GM19328 (cell line): ENCODE measurements around the gene GMFB.

Source experiments
- ATAC-seq: cut with Tn5 transposase; IDR thresholded peaks from one replicate; pipeline ENCODE4 v1.9.1; 2021; ENCODE audit warnings: mild to moderate bottlenecking, moderate library complexity; ENCODE audit not compliant: unreplicated experiment

The GMFB gene

GRCh38 chr14:54435500-54435981 lies 53.2 kb downstream of the GMFB start:
- ATAC-seq, result no peak

- no peak for ATAC-seq
These were observed 60.3 kb downstream of the GMFB start for GRCh38 chr14:54428527-54428926.

GRCh38 chr14:54427871-54428270 lies 60.9 kb downstream of the GMFB start:
- ATAC-seq, result no peak

GRCh38 chr14:54425537-54426274 lies 63.1 kb downstream of the GMFB start:
- ATAC-seq, result no peak

GRCh38 chr14:54425068-54425467 lies 63.7 kb downstream of the GMFB start:
- ATAC-seq, result no peak
